NCI-H748 treated with DMSO at 0.1 percent for 48 hours (cell line): Measurements from ENCODE around the gene SYNDIG1.
"Not testable (repeated sequence)": the region's sequence is repeated elsewhere in the genome, so short reads cannot be mapped to it uniquely, and the experiment has no call there.

Experiments used
- DNase-seq: peaks from one replicate; lab custom pipeline; 2025; lab: John Stamatoyannopoulos, UW

The SYNDIG1 gene

GRCh38 chr20:24493661-24494459, 24.4 kb downstream of the SYNDIG1 start:
- DNase-seq: no peak

- DNase-seq: no peak
Observed at GRCh38 chr20:24494460-24494920, 25.1 kb downstream of the SYNDIG1 start.

- no peak for DNase-seq
Observed at GRCh38 chr20:24495266-24495665, 25.8 kb downstream of the SYNDIG1 start.

GRCh38 chr20:24497851-24498250, 28.4 kb downstream of the SYNDIG1 start:
- peak; percentile 75 for DNase-seq

- DNase-seq: no peak
Observed at GRCh38 chr20:24498641-24499040, 29.2 kb downstream of the SYNDIG1 start.

GRCh38 chr20:24499472-24499871, 30.0 kb downstream of the SYNDIG1 start:
- DNase-seq: no peak

- no peak for DNase-seq
Observed at GRCh38 chr20:24501764-24502556, 32.5 kb downstream of the SYNDIG1 start.

GRCh38 chr20:24502661-24503060, 33.2 kb downstream of the SYNDIG1 start:
- DNase-seq: no peak

- DNase-seq: no peak
Observed at GRCh38 chr20:24503352-24503931, 34.0 kb downstream of the SYNDIG1 start.

GRCh38 chr20:24504331-24505285, 35.2 kb downstream of the SYNDIG1 start:
- no peak for DNase-seq

GRCh38 chr20:24506146-24506545, 36.7 kb downstream of the SYNDIG1 start:
- DNase-seq: no peak

GRCh38 chr20:24506696-24507095, 37.3 kb downstream of the SYNDIG1 start:
- no peak for DNase-seq

GRCh38 chr20:24507182-24507853, 37.9 kb downstream of the SYNDIG1 start:
- DNase-seq: no peak

- not testable (repeated sequence) for DNase-seq
Observed at GRCh38 chr20:24512441-24512840, 43.0 kb downstream of the SYNDIG1 start.

- no peak for DNase-seq
Observed at GRCh38 chr20:24518515-24518914, 49.1 kb downstream of the SYNDIG1 start.

GRCh38 chr20:24519476-24519875, 50.0 kb downstream of the SYNDIG1 start:
- no peak for DNase-seq

- no peak for DNase-seq
Observed at GRCh38 chr20:24521032-24521431, 51.6 kb downstream of the SYNDIG1 start.

GRCh38 chr20:24522452-24523330, 53.3 kb downstream of the SYNDIG1 start:
- no peak for DNase-seq

GRCh38 chr20:24523661-24524060, 54.2 kb downstream of the SYNDIG1 start:
- no peak for DNase-seq
